GM19240 (cell line): Measurements from ENCODE around the gene ZFP36L1.
"Not testable (repeated sequence)": the region's sequence is repeated elsewhere in the genome, so short reads cannot be mapped to it uniquely, and the experiment has no call there.

ENCODE experiments used
- DNase-seq: peaks from one replicate; pipeline ENCODE4 v3.0.0; 2011; ENCODE audit warnings: low spot score; ENCODE audit not compliant: insufficient read length

The ZFP36L1 gene

GRCh38 chr14:68766299-68767247 lies 26.3 kb downstream of the ZFP36L1 start:
- DNase-seq = no peak

GRCh38 chr14:68763843-68764242 lies 29.0 kb downstream of the ZFP36L1 start:
- not testable (repeated sequence) for DNase-seq

- no peak for DNase-seq
Observed at GRCh38 chr14:68762953-68763764, 29.7 kb downstream of the ZFP36L1 start.

GRCh38 chr14:68761391-68761790 lies 31.5 kb downstream of the ZFP36L1 start:
- DNase-seq = no peak

GRCh38 chr14:68760761-68761160 lies 32.1 kb downstream of the ZFP36L1 start:
- DNase-seq = no peak

GRCh38 chr14:68759937-68760336 lies 32.9 kb downstream of the ZFP36L1 start:
- DNase-seq = no peak

- DNase-seq = no peak
Observed at GRCh38 chr14:68759017-68759560, 33.8 kb downstream of the ZFP36L1 start.

GRCh38 chr14:68758301-68758700 lies 34.6 kb downstream of the ZFP36L1 start:
- DNase-seq = no peak

GRCh38 chr14:68757618-68758081 lies 35.2 kb downstream of the ZFP36L1 start:
- DNase-seq = no peak

GRCh38 chr14:68756734-68757133 lies 36.1 kb downstream of the ZFP36L1 start:
- DNase-seq = no peak

- no peak for DNase-seq
Observed at GRCh38 chr14:68756000-68756481, 36.8 kb downstream of the ZFP36L1 start.

GRCh38 chr14:68755016-68755353 lies 37.9 kb downstream of the ZFP36L1 start:
- DNase-seq = no peak

- DNase-seq = no peak
Observed at GRCh38 chr14:68753690-68754089, 39.2 kb downstream of the ZFP36L1 start.

- DNase-seq = no peak
Observed at GRCh38 chr14:68752271-68753006, 40.4 kb downstream of the ZFP36L1 start.

GRCh38 chr14:68749487-68750475 lies 43.1 kb downstream of the ZFP36L1 start:
- no peak for DNase-seq

GRCh38 chr14:68748691-68749090 lies 44.2 kb downstream of the ZFP36L1 start:
- DNase-seq = no peak

GRCh38 chr14:68748260-68748659 lies 44.6 kb downstream of the ZFP36L1 start:
- DNase-seq = no peak

GRCh38 chr14:68747393-68747792 lies 45.5 kb downstream of the ZFP36L1 start:
- DNase-seq = no peak

- no peak for DNase-seq
Observed at GRCh38 chr14:68744613-68745012, 48.3 kb downstream of the ZFP36L1 start.
